KMS-11 (cell line): ENCODE data around the gene DLG5.

Source experiments
- H2AFZ ChIP-seq: fragments of 200-600 bp; sonication (generic); 2 replicates; pipeline ENCODE4 v1.6.1; 2016; ENCODE audit warnings: antibody characterized with exemption, mixed run types, low read depth
- H3K27ac ChIP-seq: fragments of 200-600 bp; sonication (generic); 2 replicates; pipeline ENCODE4 v1.6.1; 2016; ENCODE audit warnings: mild to moderate bottlenecking, mixed run types
- H3K27me3 ChIP-seq: fragments of 200-600 bp; sonication (generic); 2 replicates; pipeline ENCODE4 v1.6.1; 2017; ENCODE audit warnings: mild to moderate bottlenecking, low read depth, mixed run types, moderate library complexity; ENCODE audit not compliant: insufficient read depth
- H3K36me3 ChIP-seq: fragments of 200-600 bp; sonication (generic); 2 replicates; pipeline ENCODE4 v1.6.1; 2017; ENCODE audit warnings: mild to moderate bottlenecking, mixed run types; ENCODE audit not compliant: insufficient read depth
- H3K4me1 ChIP-seq: fragments of 200-600 bp; sonication (generic); 2 replicates; pipeline ENCODE4 v1.6.1; 2016; ENCODE audit warnings: mild to moderate bottlenecking, low read depth, mixed run types; ENCODE audit not compliant: poor library complexity, severe bottlenecking
- H3K4me2 ChIP-seq: fragments of 200-600 bp; sonication (generic); 2 replicates; pipeline ENCODE4 v1.7.0; 2016; ENCODE audit warnings: mild to moderate bottlenecking, mixed run types
- H3K4me3 ChIP-seq: fragments of 200-600 bp; sonication (generic); IDR thresholded peaks from 2 replicates; pipeline ENCODE4 v1.6.1; 2017; ENCODE audit warnings: low read depth, low read length, mixed read lengths; ENCODE audit not compliant: insufficient read depth
- H3K79me2 ChIP-seq: fragments of 200-600 bp; sonication (generic); 2 replicates; pipeline ENCODE4 v1.6.1; 2016; ENCODE audit warnings: low read depth, mixed run types; ENCODE audit not compliant: insufficient read depth
- H3K9ac ChIP-seq: fragments of 200-600 bp; sonication (generic); 2 replicates; pipeline ENCODE4 v1.6.1; 2016; ENCODE audit warnings: mild to moderate bottlenecking, mixed run types
- H4K20me1 ChIP-seq: fragments of 200-600 bp; sonication (generic); 2 replicates; pipeline ENCODE4 v1.6.1; 2016; ENCODE audit warnings: mild to moderate bottlenecking, mixed run types; ENCODE audit not compliant: insufficient read depth
- CTCF ChIP-seq: fragments of 200-600 bp; sonication (generic); conservative IDR thresholded peaks from 2 replicates; pipeline ENCODE4 v1.6.1; 2017; ENCODE audit warnings: low read depth, mild to moderate bottlenecking, antibody characterized with exemption, low read length, moderate library complexity, mixed read lengths

DLG5 gene

DNA sequence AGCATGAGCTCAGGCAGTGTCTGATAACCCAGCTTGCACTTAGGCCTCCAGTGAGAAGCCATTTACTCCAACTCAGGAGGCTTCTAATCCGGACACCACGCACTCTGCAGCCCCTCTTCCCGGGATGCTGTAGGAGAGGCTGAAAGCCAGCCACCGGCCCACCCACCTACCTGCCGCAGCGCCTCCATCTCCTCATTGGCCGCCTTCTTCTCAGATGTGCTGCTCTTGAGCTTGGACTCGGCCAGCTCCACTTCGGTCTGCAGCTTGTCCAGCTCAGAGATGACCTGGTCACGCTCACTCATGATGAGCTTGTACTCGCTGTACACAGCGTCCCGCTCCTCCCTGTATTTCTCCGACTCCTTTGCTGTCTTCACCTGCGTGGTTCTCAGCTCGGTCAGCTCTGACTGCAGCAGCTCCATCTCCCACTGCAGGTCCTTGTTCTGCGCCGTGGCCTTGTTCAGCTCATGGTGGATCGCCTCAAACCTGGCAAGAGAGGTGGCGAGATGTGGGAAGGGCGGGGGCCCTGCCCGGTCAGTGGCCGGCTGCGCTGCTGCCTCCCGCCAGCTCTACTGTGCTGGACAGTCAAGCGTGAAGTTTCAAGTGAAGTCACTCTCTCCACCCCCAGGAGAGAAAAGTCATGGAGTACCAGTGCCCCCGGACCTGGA is 84.7 kb downstream of the DLG5 start:
- no peak for TF ChIP-seq CTCF
- H3K27ac ChIP-seq = no peak overlapping the region

GRCh38 chr10:77840636-77841035 is 85.9 kb downstream of the DLG5 start:
- H3K36me3 ChIP-seq = no peaks in the 10 kb centered on the region
- no peak overlapping the region for H3K4me3 ChIP-seq
- H3K27ac ChIP-seq = no peak overlapping the region
- no peak for TF ChIP-seq CTCF
- H3K27me3 ChIP-seq = no peaks in the 10 kb centered on the region
- H4K20me1 ChIP-seq = no peaks in the 10 kb centered on the region
- no peaks in the 10 kb centered on the region for H3K79me2 ChIP-seq
- no peak overlapping the region for H3K9ac ChIP-seq
- H3K4me2 ChIP-seq = no peak overlapping the region
- no peak overlapping the region for H2AFZ ChIP-seq
- peaks cover 22% of the 10 kb centered on the region for H3K4me1 ChIP-seq

More for the DNA sequence above, 84.7 kb downstream of the DLG5 start:
- H3K79me2 ChIP-seq = no peaks in the 10 kb centered on the region
- H3K4me1 ChIP-seq = peaks cover 14% of the 10 kb centered on the region
- H3K4me2 ChIP-seq = no peak overlapping the region
- H3K27me3 ChIP-seq = no peaks in the 10 kb centered on the region
- no peak overlapping the region for H2AFZ ChIP-seq
- H3K36me3 ChIP-seq = no peaks in the 10 kb centered on the region
- H4K20me1 ChIP-seq = no peaks in the 10 kb centered on the region
- no peak overlapping the region for H3K9ac ChIP-seq
- H3K4me3 ChIP-seq = no peak overlapping the region

DNA sequence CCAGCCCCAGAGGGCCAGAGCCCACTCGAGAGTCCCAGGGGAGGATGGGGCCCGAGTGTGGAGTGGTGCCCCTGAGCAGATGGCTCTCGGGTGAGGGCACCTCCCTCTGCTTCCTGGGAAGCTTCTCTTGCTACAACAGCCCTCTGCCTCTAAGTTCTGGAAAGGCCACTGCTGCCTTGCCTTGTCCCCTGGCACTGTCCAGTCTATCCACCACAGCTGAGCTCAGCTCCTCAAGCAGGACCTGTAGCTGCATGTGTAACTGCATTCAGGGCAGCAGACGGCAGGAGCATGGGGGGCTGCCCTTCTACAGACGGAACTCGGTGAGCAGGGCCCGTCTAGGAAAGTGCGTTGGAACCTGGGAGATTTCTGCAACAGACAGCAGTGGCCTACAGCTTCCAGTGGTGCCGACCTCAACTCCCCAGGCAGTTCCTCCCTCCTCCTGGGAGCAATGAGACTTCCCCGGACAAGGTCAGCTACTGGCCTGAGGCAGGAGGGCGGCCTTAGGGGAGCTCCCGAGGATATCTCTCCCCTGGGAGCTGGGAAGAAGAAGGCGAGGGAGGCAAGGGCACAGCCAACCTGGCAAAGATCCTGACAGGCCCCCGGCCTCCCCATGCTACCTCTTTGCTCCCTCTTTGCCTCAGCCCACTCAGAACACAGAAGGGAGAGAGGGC is 88.5 kb downstream of the DLG5 start:
- H3K36me3 ChIP-seq = no peaks in the 10 kb centered on the region
- H2AFZ ChIP-seq = no peak overlapping the region
- no peaks in the 10 kb centered on the region for H3K79me2 ChIP-seq
- H3K9ac ChIP-seq = no peak overlapping the region; the same call in 1 of the 2 replicates
- no peaks in the 10 kb centered on the region for H3K27me3 ChIP-seq
- peak overlapping the region; percentile 27; the same call in 1 of the 2 replicates for H3K27ac ChIP-seq
- TF ChIP-seq CTCF = no peak; the same call in 1 of the 2 replicates
- peaks cover 23% of the 10 kb centered on the region for H3K4me1 ChIP-seq
- H4K20me1 ChIP-seq = no peaks in the 10 kb centered on the region
- no peak overlapping the region for H3K4me2 ChIP-seq
- H3K4me3 ChIP-seq = no peak overlapping the region

- no peak overlapping the region for H2AFZ ChIP-seq
- no peak overlapping the region for H3K4me3 ChIP-seq
- peak; percentile 56 for TF ChIP-seq CTCF
- H3K36me3 ChIP-seq = no peaks in the 10 kb centered on the region
- peak overlapping the region; percentile 45; the same call in 1 of the 2 replicates for H3K4me2 ChIP-seq
- H3K9ac ChIP-seq = no peak overlapping the region; the same call in 1 of the 2 replicates
- no peaks in the 10 kb centered on the region for H4K20me1 ChIP-seq
- H3K4me1 ChIP-seq = peaks cover 23% of the 10 kb centered on the region
- no peaks in the 10 kb centered on the region for H3K27me3 ChIP-seq
- H3K79me2 ChIP-seq = no peaks in the 10 kb centered on the region
- peak overlapping the region; percentile 27 for H3K27ac ChIP-seq
These were observed 89.2 kb downstream of the DLG5 start for GRCh38 chr10:77837248-77837924.
